Dedifferentiated amniotic fluid mesenchymal stem cell (primary cell): ENCODE results near the gene SEPTIN2.
"Not testable (repeated sequence)": the region's sequence is repeated elsewhere in the genome, so short reads cannot be mapped to it uniquely, and the experiment has no call there.

Source experiments
- DNase-seq: peaks from one replicate; pipeline ENCODE4 v3.0.0-alpha.2; 2016; ENCODE audit errors: extremely low spot score

The SEPTIN2 gene

GRCh38 chr2:241350878-241351639 lies 35.3 kb downstream of the SEPTIN2 start:
- no peak for DNase-seq

GRCh38 chr2:241351640-241352031 lies 35.9 kb downstream of the SEPTIN2 start:
- no peak for DNase-seq

- DNase-seq = no peak
These were observed 36.5 kb downstream of the SEPTIN2 start for GRCh38 chr2:241352227-241352626.

DNA sequence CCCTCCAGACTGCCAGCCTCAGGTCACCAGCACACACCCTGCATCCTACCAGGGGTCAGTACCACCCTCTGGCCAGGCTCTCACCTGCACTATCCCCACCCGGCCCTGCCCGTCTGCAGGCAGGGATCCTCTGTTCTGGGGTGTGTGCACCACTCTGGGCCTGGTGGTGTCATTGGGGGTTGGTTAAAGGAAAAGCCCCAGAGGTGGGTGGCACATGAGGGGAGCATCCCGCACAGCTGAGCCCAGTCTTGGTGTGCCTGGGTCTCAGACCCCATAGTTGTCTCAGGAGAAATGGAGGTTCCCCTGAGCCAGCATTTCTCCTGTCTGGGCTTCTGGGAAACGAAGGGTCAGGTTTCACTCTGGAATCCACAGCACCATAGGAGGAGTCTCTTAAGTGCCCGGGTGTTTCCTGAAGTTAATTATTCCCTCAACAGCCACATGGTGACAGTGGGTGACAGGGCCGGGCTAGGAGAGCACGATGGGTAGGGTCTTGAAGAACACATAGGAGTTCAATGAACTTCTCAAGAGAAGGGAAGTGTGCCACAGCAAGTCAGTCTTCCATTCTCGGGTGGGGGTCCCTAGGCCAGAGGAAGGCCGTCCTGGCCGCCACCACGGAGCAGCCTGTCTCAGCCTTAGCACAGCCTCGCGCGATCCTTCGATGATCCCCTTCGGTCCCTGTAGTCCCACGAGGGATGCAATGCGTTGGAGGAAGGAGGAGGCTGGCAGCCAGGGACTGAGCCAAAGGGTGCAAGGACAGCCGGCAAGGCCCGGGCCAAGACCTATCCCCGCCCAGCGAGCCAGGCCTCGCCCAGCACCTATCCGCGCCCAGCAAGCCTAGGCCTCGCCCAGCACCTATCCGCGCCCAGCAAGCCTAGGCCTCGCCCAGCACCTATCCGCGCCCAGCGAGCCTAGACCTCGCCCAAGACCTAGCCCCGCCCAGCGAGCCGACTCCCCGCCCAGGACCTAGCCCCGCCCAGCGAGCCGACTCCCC lies 39.2 kb downstream of the SEPTIN2 start:
- no peak for DNase-seq

DNA sequence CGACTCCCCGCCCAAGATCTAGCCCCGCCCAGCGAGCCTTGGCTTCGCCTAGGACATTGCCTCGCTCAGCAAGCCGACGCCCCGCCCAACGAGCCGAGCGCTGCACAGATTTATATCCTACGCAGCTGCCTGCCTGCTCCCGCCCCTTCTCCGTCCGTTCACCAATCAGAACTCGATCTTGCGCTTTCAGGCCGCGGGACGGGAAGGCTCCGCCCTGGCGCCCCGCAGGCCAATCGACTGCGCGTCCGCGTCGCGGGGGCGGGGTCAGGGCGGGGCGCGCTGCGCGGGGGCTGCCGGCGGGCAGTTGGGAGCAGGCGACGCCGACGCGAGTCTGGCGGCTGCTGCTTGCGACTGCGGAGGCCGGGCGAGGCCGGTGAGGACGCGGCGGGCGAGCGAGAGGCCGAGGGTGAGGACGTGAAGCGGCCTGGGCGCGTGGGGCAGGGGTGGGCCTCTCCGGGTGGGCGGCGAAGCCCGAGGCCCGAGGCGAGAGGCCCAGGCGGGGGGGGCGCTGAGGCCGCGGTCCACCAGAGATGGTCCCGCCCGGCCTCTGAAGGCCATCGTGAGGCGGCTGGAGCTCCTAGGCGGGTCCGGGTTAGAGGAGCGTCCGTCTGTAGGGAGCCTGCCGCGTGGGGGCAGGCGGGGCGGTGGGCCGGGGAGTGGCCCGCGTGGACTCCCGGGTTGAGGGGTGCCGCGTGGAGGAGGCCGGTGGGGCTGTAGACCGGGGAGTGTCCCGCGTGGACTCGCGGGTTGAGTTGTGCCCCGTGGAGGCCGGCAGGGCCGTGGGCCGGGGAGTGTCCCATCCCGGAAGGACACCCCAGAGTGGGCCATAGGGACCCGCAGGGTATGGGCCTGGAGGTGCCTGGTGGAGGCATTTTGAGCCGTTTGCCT lies 40.5 kb downstream of the SEPTIN2 start, which contains the start of gene FARP2:
TSS of gene FARP2 (plus strand) at position 303 of the 888 bp plus-strand sequence. CDS start 16,823 bp downstream, outside the sequence.
- peak; percentile 99 for DNase-seq

GRCh38 chr2:241356871-241357260 lies 41.1 kb downstream of the SEPTIN2 start:
- DNase-seq = no peak

DNA sequence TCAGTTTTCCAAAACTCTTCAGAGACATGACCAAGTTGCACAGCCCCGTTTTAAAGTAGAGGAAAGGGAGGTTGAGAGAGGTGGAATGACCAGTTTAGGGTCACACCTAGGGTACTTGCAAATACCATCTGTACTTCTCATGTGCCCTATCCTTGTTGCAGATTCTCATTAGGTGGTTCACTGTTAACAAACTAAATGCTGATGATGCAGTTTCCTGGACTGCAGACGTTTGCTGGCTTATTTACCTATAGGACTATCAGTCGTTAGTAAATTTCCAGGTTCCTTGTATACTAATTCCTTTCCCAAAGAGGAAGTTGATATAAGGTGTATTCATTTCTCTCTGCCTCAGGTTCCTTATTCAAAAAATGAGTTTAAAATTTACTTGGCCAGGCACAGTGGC lies 41.8 kb downstream of the SEPTIN2 start:
- no peak for DNase-seq

- no peak for DNase-seq
These were observed 42.7 kb downstream of the SEPTIN2 start for GRCh38 chr2:241358470-241358869.

DNA sequence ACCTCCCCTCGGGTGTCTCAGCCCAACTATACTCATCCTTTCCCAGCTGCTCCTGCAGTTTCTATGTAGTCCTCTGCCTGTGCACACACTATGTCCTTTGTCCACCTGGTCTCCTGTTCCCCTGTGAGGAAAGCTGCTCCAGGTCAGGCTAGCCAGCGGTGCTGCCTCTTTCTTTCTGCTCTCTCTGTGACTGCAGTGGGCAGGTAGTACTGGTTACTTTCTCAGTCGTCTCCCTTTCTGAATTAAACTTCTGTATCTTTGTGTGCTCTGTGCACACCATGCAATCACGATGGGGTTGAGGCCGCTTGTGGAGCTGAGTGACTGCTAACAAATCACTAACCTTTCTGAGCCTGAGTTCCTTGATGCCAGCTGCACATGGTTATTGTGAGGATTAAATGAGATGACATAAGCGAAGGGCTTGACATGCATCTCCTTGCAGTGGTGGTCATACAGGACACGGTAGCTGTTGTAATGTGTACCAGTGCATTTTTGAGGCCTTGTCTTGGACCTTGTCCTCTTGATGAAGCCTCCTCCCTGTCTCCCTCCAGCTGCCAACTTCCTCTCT lies 43.8 kb downstream of the SEPTIN2 start:
- DNase-seq = no peak

DNA sequence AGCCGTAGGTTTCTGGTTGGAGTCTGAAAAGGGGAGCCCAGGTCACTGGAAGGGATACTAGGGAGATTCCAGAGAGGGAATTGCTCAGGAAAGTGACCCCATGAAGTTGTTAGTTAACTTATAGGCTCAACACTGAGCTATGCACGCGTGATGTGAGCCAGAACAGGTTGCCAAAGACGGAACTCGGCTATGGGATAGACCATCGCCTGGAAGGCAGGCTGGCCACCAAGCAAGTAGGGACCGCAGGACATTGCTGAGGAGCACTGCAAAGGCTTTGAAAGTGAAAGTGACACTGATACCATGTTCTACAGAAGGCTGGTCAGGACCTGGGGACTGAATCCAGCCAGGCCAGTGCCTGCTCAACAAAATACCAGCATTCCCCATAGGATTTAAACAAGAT lies 47.7 kb downstream of the SEPTIN2 start:
- DNase-seq = no peak

GRCh38 chr2:241364781-241365180 lies 49.1 kb downstream of the SEPTIN2 start:
- no peak for DNase-seq

- DNase-seq = no peak
These were observed 51.0 kb downstream of the SEPTIN2 start for GRCh38 chr2:241366678-241367077.

DNA sequence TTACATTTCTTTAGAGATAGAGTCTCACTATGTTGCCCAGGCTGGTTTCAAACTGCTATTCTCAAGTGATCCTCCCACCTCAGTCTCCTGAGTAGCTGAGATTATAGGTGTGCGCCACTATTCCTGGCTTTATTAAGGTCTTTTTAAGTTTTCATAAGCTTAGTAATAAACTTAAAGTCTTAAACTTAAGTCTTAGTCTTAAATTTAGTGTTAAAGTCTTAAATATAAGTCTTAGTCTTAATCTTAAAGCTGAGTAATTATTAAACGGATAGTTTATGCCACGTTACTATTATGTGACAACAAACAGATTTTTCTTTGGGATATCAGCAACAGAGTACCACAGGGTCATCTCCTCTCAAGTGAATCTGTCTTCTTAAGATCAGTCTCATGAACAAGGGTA lies 52.9 kb downstream of the SEPTIN2 start:
- DNase-seq = no peak

DNA sequence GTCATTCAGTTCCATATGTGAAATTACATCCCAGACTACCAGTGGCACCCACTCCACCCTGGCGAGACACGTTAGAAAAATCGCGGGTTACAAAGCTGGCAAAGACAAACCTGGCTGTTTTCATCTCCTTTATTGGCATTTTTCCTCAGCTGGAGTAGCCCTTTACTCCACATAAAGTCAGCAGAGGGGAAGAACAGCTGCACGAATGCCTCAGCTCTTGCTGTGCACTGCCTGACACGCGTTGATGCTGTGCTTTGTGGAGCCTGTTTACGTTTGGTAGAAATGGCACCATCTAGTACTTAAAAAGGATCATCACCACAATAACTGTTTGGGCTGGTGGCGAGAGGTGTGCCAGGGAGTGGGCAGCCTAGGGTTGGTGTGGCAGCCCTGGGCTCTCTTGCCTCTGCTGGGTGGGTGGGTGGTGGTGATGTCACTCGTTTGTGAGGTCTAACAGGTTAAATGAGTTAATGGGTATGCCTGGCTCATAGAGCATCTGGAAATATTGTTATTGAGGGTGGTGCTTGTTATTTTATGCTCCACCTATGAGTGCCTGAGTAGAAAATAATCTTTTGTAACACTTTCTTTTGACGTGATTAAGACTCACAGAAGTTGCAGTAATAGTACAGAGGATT lies 56.8 kb downstream of the SEPTIN2 start:
- DNase-seq = no peak

DNA sequence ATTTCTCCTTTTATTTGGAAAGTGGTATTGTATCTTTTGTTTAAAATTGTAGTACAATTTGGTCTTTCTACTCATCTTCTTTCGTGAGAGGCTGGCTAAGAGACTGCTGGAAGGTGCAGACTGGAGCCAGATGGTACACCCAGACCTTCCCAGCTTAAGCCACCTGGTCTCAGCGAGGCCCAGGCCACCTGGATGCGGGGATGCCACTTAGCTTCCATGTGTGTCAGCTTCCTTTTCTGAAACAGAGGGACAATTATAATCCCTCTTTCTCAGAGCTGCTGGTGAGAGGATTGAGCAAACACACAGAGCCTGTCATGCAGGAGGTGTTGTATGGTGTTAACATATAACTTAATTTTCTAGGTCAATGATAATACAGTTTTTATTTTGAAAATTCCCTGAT lies 57.7 kb downstream of the SEPTIN2 start:
- no peak for DNase-seq

DNA sequence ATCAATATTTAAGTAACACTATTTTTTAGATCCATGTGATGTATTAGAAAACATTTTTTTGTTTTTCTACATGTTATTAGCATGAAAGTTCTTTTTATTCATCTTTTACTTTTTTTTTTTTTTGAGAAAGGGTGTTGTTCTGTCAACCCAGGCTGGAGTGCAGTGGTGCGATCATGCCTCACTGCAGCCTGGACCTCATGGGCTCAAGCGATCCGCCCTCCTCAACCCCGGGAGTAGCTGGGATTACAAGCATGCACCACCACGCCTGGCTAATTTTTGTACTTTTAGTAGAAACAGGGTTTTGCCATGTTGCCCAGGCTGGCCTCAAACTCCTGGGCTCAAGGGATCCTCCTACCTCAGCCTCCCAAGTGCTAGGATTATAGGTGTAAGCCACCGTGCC lies 58.2 kb downstream of the SEPTIN2 start:
- not testable (repeated sequence) for DNase-seq

GRCh38 chr2:241375300-241375699 lies 59.6 kb downstream of the SEPTIN2 start:
- no peak for DNase-seq

DNA sequence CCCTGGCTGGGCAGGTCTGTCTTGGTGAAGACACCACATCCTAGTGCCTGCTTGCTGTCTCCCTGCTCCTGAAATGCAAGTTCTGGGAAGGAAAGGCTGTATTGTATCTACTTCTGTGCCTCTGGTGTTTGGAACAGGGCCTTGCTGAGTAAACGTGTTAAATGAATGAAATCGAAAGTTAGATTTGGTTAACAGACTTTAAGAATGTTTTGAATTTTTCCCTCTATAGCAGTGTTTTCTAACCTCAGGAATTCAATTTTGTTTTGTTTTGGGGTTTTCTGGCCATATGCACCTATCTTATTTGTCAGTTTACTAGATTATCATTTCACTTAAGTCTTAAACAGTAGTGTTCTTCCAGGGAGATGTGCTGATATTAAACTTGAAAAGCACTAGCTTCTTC lies 61.1 kb downstream of the SEPTIN2 start:
- DNase-seq = no peak

DNA sequence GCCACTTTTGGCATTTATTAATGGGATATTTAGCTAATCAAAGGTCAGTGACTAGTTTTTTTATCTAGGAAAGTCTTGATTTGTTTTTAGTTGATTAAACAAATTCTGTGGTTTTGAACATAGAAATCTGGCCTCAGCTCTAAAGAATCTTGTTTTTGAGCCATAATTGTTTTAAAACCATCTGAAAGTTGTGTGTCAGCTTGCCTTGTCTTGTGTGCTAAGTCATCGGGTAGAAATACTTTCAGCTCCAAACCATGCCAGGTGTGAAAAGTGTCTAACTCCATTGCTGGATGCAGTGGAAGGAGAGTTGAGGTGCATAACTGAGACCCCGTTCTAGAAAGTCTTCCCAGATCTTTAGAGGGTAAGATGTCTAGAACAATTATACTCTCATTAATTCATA lies 63.1 kb downstream of the SEPTIN2 start:
- no peak for DNase-seq

DNA sequence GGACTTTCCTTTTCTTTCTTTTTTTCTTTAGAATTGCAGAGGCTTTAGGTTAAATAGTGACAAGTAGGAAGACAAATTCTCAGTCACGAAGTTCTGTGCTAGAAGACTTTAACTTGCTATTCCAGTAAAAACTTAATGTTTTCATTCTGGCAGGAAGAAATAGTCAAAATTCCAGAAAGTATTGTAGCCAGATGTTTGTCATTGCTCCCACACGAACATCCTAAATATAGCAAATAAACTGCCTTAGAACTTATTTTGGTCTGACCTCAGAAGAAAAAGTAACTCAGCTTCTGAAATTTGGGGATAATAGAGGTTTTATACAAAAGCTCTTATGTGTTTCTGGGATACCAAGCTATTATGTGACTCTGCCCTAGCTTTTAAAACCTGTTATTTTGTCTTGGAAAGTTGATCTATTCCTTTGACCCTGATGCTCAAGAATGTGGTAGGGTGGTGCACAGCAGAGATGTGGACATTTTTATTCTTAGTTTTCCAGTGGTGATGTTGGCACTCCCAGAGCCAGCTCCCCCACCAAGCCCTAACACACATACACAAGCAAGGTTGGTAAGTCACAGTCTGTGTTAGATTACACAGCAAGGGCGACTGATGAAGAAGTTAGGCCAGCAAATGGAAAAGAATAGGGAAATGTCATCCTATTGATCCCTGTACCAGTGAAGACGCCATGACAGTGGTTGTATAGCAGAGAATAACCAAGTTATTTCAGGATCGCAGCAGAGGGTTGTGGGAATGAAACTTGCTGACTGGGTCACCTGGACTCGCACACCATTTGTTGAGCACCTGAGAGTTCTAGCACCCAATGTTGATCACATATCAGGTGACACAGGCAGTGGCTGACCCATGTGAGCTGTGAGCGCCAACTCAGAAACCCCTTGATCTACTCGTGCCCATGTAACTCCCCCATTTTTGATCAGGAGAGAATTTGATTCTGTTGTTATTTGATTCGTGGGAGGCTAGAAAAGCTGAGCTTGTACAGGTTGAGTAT lies 64.1 kb downstream of the SEPTIN2 start:
- peak; percentile 85 for DNase-seq
